ENCODE data around the gene FECH. TPM values are rescaled to one million over a fixed set of nuclear protein-coding genes. Genes with fewer than 3 reads are reported as not detected.
A peak's percentile ranks its signal among the peaks of the same experiment; 100 is the strongest.

The FECH gene
- total RNA-seq, 1 experiment from 2014 or later = 24.1 TPM

- H3T11ph ChIP-seq (ENCODE audit: low read length) = no peak overlapping the region
- no peaks in the 10 kb centered on the region for H3K79me2 ChIP-seq (ENCODE audit: insufficient read depth, low read length)
- Mint-ChIP-seq H3K36me3 (ENCODE audit: insufficient read depth in 1 of 3, low read depth in 3 of 3) (peaks cover 4 to 8% (median 7%) of the 10 kb centered on the region in 3 experiments; a peak in 4 of 7 replicates), H3K27me3 (ENCODE audit: low read depth) (no peaks in the 10 kb centered on the region), H3K27ac (peak overlapping the region in 1 of 3 experiments; percentile 23; a peak in 2 of 7 replicates), H3K9me3 (no peaks in the 10 kb centered on the region), H3K4me3 (peak overlapping the region; percentile 78 to 88), H3K4me1 (peaks cover 22 to 23% of the 10 kb centered on the region in 2 experiments)
- H4K8ac ChIP-seq (replicated peaks; ENCODE audit: insufficient read length, low read depth, low read length) = no peak overlapping the region
- H3K9me3 ChIP-seq (ENCODE audit: control insufficient read depth, low read depth, low read length) = no peaks in the 10 kb centered on the region
- H2AFZ ChIP-seq (ENCODE audit: low read length) = no peak overlapping the region
- H3K27me3 ChIP-seq (ENCODE audit: insufficient read depth, low read length) = no peaks in the 10 kb centered on the region
- H3K14ac ChIP-seq (ENCODE audit: insufficient read depth, low read length) = peak overlapping the region; percentile 70; the same call in 1 of the 2 replicates
- no peak overlapping the region for H2BK120ac ChIP-seq (ENCODE audit: low read depth, low read length, poor library complexity, severe bottlenecking)
- H3K4ac ChIP-seq (ENCODE audit: low read depth, low read length) = no peak overlapping the region
- H3K27ac ChIP-seq (ENCODE audit: insufficient read length, low read depth, low read length) = no peak overlapping the region
- H3K79me1 ChIP-seq (ENCODE audit: insufficient read depth, low read depth, low read length, poor library complexity, severe bottlenecking) = no peaks in the 10 kb centered on the region
- H3K18ac ChIP-seq (ENCODE audit: insufficient read length, low read depth, low read length) = no peak overlapping the region
- DNase-seq = no peak
- H3K4me2 ChIP-seq (ENCODE audit: insufficient read depth, insufficient read length, low read length) = peak overlapping the region; percentile 92
- no peak overlapping the region for H2BK12ac ChIP-seq (ENCODE audit: insufficient read length, low read depth, low read length)
- H2BK20ac ChIP-seq (ENCODE audit: low read depth, low read length, poor library complexity, severe bottlenecking) = no peak overlapping the region
- H4K20me1 ChIP-seq (ENCODE audit: control insufficient read depth, insufficient read depth, insufficient read length) = no peaks in the 10 kb centered on the region
- no CpG with 5 or more reads among the region's 8 CpGs for whole genome bisulfite sequencing (ENCODE audit: extremely low coverage, insufficient read length, low lambda C conversion rate)
- H3K4me1 ChIP-seq (ENCODE audit: insufficient read depth, low read length) = peaks cover 6% of the 10 kb centered on the region; the same call in 1 of the 2 replicates
- no peak overlapping the region for H4K5ac ChIP-seq (ENCODE audit: insufficient read length, low read depth, low read length)
- H2AK5ac ChIP-seq (ENCODE audit: insufficient read length, low read length) = no peak overlapping the region
- no peak overlapping the region for H2BK5ac ChIP-seq (ENCODE audit: insufficient read length, low read length)
- H3K23me2 ChIP-seq (ENCODE audit: insufficient read length, low read depth, low read length, poor library complexity, severe bottlenecking) = peaks cover 11% of the 10 kb centered on the region
- H2BK15ac ChIP-seq (ENCODE audit: low read depth, low read length) = no peak overlapping the region
- H3K56ac ChIP-seq (ENCODE audit: insufficient read length, low read depth, low read length) = no peak overlapping the region
- no peak overlapping the region for H3K23ac ChIP-seq (ENCODE audit: insufficient read length, low read depth, low read length)
- TF ChIP-seq, protein P1, sequence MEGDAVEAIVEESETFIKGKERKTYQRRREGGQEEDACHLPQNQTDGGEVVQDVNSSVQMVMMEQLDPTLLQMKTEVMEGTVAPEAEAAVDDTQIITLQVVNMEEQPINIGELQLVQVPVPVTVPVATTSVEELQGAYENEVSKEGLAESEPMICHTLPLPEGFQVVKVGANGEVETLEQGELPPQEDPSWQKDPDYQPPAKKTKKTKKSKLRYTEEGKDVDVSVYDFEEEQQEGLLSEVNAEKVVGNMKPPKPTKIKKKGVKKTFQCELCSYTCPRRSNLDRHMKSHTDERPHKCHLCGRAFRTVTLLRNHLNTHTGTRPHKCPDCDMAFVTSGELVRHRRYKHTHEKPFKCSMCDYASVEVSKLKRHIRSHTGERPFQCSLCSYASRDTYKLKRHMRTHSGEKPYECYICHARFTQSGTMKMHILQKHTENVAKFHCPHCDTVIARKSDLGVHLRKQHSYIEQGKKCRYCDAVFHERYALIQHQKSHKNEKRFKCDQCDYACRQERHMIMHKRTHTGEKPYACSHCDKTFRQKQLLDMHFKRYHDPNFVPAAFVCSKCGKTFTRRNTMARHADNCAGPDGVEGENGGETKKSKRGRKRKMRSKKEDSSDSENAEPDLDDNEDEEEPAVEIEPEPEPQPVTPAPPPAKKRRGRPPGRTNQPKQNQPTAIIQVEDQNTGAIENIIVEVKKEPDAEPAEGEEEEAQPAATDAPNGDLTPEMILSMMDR (conservative IDR thresholded peaks at IDR 0.05) = no peak
- H3K9ac ChIP-seq (ENCODE audit: extremely low read depth, insufficient read length, low read length) = peak overlapping the region; percentile 28
- no peak overlapping the region for H4K91ac ChIP-seq (ENCODE audit: insufficient read length, low read depth, low read length)
These were observed 649 bp downstream of the FECH start for GRCh38 chr18:57585855-57586250.

Data from H9 (cell line).